Measurements from ENCODE around the gene RIMS1.

DNA sequence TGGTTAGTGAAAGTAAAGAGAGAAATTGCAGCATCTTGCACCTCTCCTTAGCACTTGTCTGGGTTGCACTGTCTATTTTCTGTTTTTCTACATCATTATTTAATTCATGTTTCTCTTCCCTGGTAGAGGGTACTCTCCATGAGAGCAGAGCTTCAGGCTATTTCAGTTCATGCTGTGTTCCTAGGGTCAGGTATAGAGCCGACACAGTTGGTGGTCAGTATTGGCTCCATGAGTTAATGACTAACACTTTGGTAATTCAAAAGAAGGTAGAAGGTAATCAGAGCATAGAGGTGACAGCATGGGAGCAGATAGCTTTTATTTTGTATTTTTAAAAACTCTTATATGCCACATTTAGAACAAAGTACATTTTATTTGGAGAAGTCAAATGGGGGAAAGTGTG lies 42.7 kb downstream of the RIMS1 start:
- TF ChIP-seq ZNF76 (CRISPR knock-in tag; IDR thresholded peaks at IDR 0.05; ENCODE audit: borderline replicate concordance) (no peak), PTTG1 (tag; IDR thresholded peaks at IDR 0.05; ENCODE audit: low read depth) (no peak), ZSCAN29 (IDR thresholded peaks at IDR 0.05) (no peak), YY1 (IDR thresholded peaks at IDR 0.05; ENCODE audit: borderline replicate concordance in 1 of 3, control insufficient read depth in 1 of 3, extremely low read depth in 1 of 3, insufficient read depth in 3 of 3, insufficient read length in 1 of 3, insufficient replicate concordance in 2 of 3, low read depth in 1 of 3, low read length in 2 of 3) (no peak), EZH2 (IDR thresholded peaks at IDR 0.05; ENCODE audit: borderline replicate concordance, low read depth, low read length) (no peak), FOXM1 (IDR thresholded peaks at IDR 0.05; ENCODE audit: low read depth) (no peak), FOXM1 (CRISPR knock-in tag; IDR thresholded peaks at IDR 0.05; ENCODE audit: low read depth) (no peak), PURB (CRISPR knock-in tag; IDR thresholded peaks at IDR 0.05; ENCODE audit: low read depth) (no peak), POLR2A (conservative IDR thresholded peaks at IDR 0.05) (no peak), ZNF77 (CRISPR knock-in tag; IDR thresholded peaks at IDR 0.05) (no peak), MAFK (IDR thresholded peaks at IDR 0.05; ENCODE audit: low read length) (no peak), ARNT (IDR thresholded peaks at IDR 0.05) (no peak), RFX5 (IDR thresholded peaks at IDR 0.05; ENCODE audit: low read depth, low read length) (no peak), ZNF134 (CRISPR knock-in tag; conservative IDR thresholded peaks at IDR 0.05) (no peak)
- TF ChIP-seq, protein P1, sequence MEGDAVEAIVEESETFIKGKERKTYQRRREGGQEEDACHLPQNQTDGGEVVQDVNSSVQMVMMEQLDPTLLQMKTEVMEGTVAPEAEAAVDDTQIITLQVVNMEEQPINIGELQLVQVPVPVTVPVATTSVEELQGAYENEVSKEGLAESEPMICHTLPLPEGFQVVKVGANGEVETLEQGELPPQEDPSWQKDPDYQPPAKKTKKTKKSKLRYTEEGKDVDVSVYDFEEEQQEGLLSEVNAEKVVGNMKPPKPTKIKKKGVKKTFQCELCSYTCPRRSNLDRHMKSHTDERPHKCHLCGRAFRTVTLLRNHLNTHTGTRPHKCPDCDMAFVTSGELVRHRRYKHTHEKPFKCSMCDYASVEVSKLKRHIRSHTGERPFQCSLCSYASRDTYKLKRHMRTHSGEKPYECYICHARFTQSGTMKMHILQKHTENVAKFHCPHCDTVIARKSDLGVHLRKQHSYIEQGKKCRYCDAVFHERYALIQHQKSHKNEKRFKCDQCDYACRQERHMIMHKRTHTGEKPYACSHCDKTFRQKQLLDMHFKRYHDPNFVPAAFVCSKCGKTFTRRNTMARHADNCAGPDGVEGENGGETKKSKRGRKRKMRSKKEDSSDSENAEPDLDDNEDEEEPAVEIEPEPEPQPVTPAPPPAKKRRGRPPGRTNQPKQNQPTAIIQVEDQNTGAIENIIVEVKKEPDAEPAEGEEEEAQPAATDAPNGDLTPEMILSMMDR (IDR thresholded peaks at IDR 0.05 in 2 of 3, conservative IDR thresholded peaks at IDR 0.05 in 1 of 3; ENCODE audit: insufficient read depth in 2 of 3, low read depth in 1 of 3, low read length in 3 of 3) = no peak
